Uterus (tissue), 4 donors: Measurements from ENCODE around the gene TMEM266. TPM values are rescaled to one million over a fixed set of nuclear protein-coding genes. Genes with fewer than 3 reads are reported as not detected.

Experiments
- DNase-seq, 2 donors: peaks; one replicate each; pipeline ENCODE4 v3.0.0-alpha.2; 2019 to 2020
- H3K27ac ChIP-seq, 2 donors: fragments of 200-600 bp; sonication (generic); 1 replicate in 1 of 2; 2 replicates in 1 of 2; pipeline ENCODE4 v1.5.1; 2016 to 2018
- H3K27me3 ChIP-seq, 2 donors: fragments of 200-600 bp; sonication (generic); one replicate each; pipeline ENCODE4 v1.5.1; 2018 to 2019; ENCODE audit warnings: control low read depth in 1 of 2
- H3K36me3 ChIP-seq, 2 donors: fragments of 200-600 bp; sonication (generic); one replicate each; pipeline ENCODE4 v1.5.1; 2019; ENCODE audit warnings: control low read depth in 1 of 2
- H3K4me1 ChIP-seq, 2 donors: fragments of 200-600 bp; sonication (generic); one replicate each; pipeline ENCODE4 v1.5.1; 2018 to 2019; ENCODE audit warnings: control low read depth in 1 of 2
- H3K4me3 ChIP-seq, 2 donors: fragments of 200-600 bp; sonication (generic); 1 replicate in 1 of 2; 2 replicates in 1 of 2; pipeline ENCODE4 v1.5.1; 2018 to 2019; ENCODE audit warnings: mild to moderate bottlenecking in 1 of 2
- H3K9me3 ChIP-seq, 2 donors: fragments of 200-600 bp; sonication (generic); one replicate each; pipeline ENCODE4 v1.5.1; 2019; ENCODE audit warnings: control low read depth in 1 of 2
- POLR2A ChIP-seq, 2 donors: fragments of 450-650 bp; IDR thresholded peaks; one replicate each; pipeline ENCODE4 v1.6.1; 2016; ENCODE audit warnings: antibody characterized with exemption in 2 of 2, mild to moderate bottlenecking in 1 of 2, moderate library complexity in 1 of 2
- intact Hi-C: fragments of 100-400 bp; cut with DNase I; formaldehyde crosslinking; loops from one replicate; pipeline ENCODE4 v1.15.1; 2023; ENCODE audit warnings: low total_unique reads
- total RNA-seq, 4 donors: library from RNA; depleted of rRNA in 3 of 4; stranded (reverse); fragments of >200 nt in 3 of 4; gene quantifications; one replicate each; pipeline versions ENCODE4 v1.1.0 to v1.2.4, GENCODE V29; 2014 to 2023
- TF ChIP-seq, protein P1 (sequence below), 4 experiments: fragments of 200-600 bp in 2 of 4; fragments of 450-650 bp in 2 of 4; sonication (generic) in 2 of 4; IDR thresholded peaks; one replicate each; pipeline ENCODE4 v1.5.1; 2016 to 2019; ENCODE audit warnings: antibody characterized with exemption in 4 of 4, mild to moderate bottlenecking in 2 of 4, moderate library complexity in 1 of 4
- donor health status: DM: yes; HTN: yes; CAD: no.

The TMEM266 gene
- total RNA-seq, 4 donors from 2014 or later = 0.35 TPM; not detected in 3

- TF ChIP-seq, protein P1, sequence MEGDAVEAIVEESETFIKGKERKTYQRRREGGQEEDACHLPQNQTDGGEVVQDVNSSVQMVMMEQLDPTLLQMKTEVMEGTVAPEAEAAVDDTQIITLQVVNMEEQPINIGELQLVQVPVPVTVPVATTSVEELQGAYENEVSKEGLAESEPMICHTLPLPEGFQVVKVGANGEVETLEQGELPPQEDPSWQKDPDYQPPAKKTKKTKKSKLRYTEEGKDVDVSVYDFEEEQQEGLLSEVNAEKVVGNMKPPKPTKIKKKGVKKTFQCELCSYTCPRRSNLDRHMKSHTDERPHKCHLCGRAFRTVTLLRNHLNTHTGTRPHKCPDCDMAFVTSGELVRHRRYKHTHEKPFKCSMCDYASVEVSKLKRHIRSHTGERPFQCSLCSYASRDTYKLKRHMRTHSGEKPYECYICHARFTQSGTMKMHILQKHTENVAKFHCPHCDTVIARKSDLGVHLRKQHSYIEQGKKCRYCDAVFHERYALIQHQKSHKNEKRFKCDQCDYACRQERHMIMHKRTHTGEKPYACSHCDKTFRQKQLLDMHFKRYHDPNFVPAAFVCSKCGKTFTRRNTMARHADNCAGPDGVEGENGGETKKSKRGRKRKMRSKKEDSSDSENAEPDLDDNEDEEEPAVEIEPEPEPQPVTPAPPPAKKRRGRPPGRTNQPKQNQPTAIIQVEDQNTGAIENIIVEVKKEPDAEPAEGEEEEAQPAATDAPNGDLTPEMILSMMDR (IDR thresholded peaks at IDR 0.05) = no peak
- no peak for TF ChIP-seq POLR2A (IDR thresholded peaks at IDR 0.05)
Observed at GRCh38 chr15:76159282-76159681, 99.5 kb downstream of the TMEM266 start.

DNA sequence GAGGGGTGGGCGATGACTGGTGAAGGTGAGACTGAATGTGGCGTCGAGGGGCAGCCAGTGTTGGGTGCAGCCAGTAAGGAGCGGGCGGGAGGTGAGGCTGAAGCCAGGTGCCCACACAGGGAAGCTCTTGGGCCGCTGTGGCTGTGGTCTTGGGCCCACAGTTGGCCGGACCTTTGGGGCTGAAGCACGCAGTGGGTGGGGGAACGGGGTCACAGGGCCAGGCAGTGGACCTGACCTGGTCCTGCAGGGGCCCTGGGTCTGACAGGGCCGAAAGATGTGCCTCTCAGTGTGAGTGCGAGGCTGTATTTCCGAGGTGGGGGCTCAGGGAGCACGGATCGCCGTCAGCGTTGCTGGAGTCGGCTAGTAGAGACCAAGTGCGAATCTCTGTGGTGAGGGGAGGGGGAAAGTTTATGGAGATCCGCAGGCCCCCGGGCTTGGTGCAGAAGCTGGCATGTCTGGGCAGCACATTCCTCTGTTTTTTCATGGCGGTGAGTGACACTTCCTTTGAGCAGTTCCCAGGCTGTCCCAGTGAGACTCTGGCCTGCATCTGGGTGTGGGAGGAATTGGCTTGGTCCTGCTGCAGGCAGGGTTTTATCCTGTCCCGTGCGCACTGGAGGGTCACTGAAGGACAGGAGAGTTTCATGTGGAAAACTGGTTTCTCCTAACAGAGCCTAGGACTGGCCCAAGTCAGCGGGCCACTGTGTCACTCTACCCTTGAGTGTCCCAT is 100.8 kb downstream of the TMEM266 start:
- no peak overlapping the region for H3K27ac ChIP-seq
- no peaks in the 10 kb centered on the region for H3K27me3 ChIP-seq

More at GRCh38 chr15:76159282-76159681, 99.5 kb downstream of the TMEM266 start:
- intact Hi-C loops = no loop called here
- no peaks in the 10 kb centered on the region for H3K36me3 ChIP-seq
- no peak overlapping the region for H3K27ac ChIP-seq
- no peaks in the 10 kb centered on the region for H3K9me3 ChIP-seq
- no peak for DNase-seq
- no peaks in the 10 kb centered on the region for H3K27me3 ChIP-seq
- peaks cover 0 to 4% of the 10 kb centered on the region in 2 donors for H3K4me1 ChIP-seq
- H3K4me3 ChIP-seq = no peak overlapping the region

DNA sequence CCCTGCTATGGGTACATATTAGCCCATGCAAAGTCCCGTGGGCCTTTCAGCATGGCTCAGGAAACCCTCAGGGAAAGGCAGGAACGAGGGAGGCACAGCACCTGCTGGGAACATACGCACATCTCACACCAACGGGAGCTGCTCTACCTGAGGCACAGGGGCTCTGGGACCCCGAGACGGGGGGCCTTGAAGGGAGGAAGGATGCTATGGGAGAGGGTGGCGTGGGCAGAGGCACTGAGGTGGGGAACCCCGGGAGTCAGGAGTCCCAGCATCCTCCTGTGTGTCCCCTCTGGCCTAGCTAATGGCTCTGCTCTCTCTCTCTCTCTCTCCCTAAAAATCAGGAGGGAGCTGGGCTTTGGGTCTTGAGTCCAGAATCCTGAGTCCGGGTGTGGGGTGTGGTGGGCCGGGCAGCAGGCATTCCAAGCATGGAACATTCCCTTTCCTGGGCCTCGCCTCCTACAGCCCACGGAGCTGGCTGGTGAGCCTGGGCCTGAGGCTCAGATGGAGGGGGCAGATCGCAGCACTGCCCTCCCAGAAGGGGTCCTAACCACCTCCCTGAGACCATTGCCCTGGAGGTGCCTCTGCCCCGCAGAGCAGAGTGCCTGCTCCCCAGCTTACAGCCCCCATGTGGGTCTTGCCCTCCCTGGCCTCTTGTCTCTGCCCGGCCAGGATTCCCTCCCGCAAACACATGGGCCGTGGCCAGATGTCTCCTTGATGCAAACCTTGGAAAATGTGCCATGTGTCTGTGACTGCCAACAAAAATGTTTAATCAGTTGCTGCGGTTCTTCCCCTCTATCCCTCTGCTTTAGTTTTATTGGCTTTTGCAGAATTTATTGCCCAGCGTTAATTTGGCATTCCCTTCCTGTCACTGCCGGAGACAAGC is 101.6 kb downstream of the TMEM266 start:
- no peak overlapping the region for H3K27ac ChIP-seq

More for the DNA sequence above, 100.8 kb downstream of the TMEM266 start:
- Histone ChIP-seq H3K4me3 (no peak overlapping the region), H3K4me1 (peaks cover 0 to 4% of the 10 kb centered on the region in 2 donors), H3K36me3 (no peaks in the 10 kb centered on the region), H3K9me3 (no peaks in the 10 kb centered on the region)
- TF ChIP-seq, protein P1 (IDR thresholded peaks at IDR 0.05) = no peak
- TF ChIP-seq POLR2A (IDR thresholded peaks at IDR 0.05) = no peak
- DNase-seq = no peak
- intact Hi-C loops = no loop called here

GRCh38 chr15:76162036-76162398 is 102.2 kb downstream of the TMEM266 start:
- Histone ChIP-seq H3K4me1 (peaks cover 0 to 4% of the 10 kb centered on the region in 2 donors), H3K27me3 (no peaks in the 10 kb centered on the region), H3K36me3 (no peaks in the 10 kb centered on the region), H3K27ac (no peak overlapping the region), H3K4me3 (no peak overlapping the region), H3K9me3 (no peaks in the 10 kb centered on the region)
- intact Hi-C loops = no loop called here
- TF ChIP-seq, protein P1 (IDR thresholded peaks at IDR 0.05) = no peak
- no peak for TF ChIP-seq POLR2A (IDR thresholded peaks at IDR 0.05)
- no peak for DNase-seq

More for the DNA sequence above, 101.6 kb downstream of the TMEM266 start:
- Histone ChIP-seq H3K9me3 (no peaks in the 10 kb centered on the region), H3K27me3 (no peaks in the 10 kb centered on the region), H3K4me1 (peaks cover 0 to 4% of the 10 kb centered on the region in 2 donors), H3K4me3 (no peak overlapping the region), H3K36me3 (no peaks in the 10 kb centered on the region)
- DNase-seq = no peak
- TF ChIP-seq, protein P1 (IDR thresholded peaks at IDR 0.05) = no peak
- TF ChIP-seq POLR2A (IDR thresholded peaks at IDR 0.05) = no peak
- intact Hi-C loops = no loop called here
